HEK293 (cell line): ENCODE measurements around the gene RBBP8.

Experiments
- GLI4 ChIP-seq: fragments of 450-650 bp; formaldehyde crosslinking; IDR thresholded peaks from 2 replicates; pipeline ENCODE4 v1.5.1; 2016; ENCODE audit warnings: missing biosample characterization, missing genetic modification characterization
- KLF16 ChIP-seq: fragments of 450-650 bp; formaldehyde crosslinking; IDR thresholded peaks from 2 replicates; pipeline ENCODE4 v1.5.1; 2017; ENCODE audit warnings: missing biosample characterization, missing genetic modification characterization
- MEIS1 ChIP-seq: sonication (generic); formaldehyde crosslinking; IDR thresholded peaks from 2 replicates; pipeline ENCODE4 v1.8.1; 2022; ENCODE audit warnings: missing genetic modification reagents, mild to moderate bottlenecking, borderline replicate concordance
- RBAK ChIP-seq: fragments of 450-650 bp; formaldehyde crosslinking; IDR thresholded peaks from 2 replicates; pipeline ENCODE4 v1.5.1; 2016; ENCODE audit warnings: missing biosample characterization, missing genetic modification characterization
- SCRT2 ChIP-seq: fragments of 450-650 bp; formaldehyde crosslinking; IDR thresholded peaks from 2 replicates; pipeline ENCODE4 v1.5.1; 2016; ENCODE audit warnings: missing biosample characterization, missing genetic modification characterization
- SP7 ChIP-seq: fragments of 450-650 bp; formaldehyde crosslinking; IDR thresholded peaks from 2 replicates; pipeline ENCODE4 v1.5.1; 2016; ENCODE audit warnings: missing biosample characterization, missing genetic modification characterization
- ZBTB1 ChIP-seq: fragments of 450-650 bp; formaldehyde crosslinking; IDR thresholded peaks from 2 replicates; pipeline ENCODE4 v1.5.1; 2016; ENCODE audit warnings: missing biosample characterization, missing genetic modification characterization
- ZBTB11 ChIP-seq: fragments of 450-650 bp; formaldehyde crosslinking; conservative IDR thresholded peaks from 2 replicates; pipeline ENCODE4 v1.5.1; 2016; ENCODE audit warnings: low read depth, missing biosample characterization, missing genetic modification characterization
- ZBTB7A ChIP-seq: fragments of 450-650 bp; formaldehyde crosslinking; IDR thresholded peaks from 2 replicates; pipeline ENCODE4 v1.5.1; 2016; ENCODE audit warnings: low read depth, missing biosample characterization, missing genetic modification characterization
- ZFP3 ChIP-seq: fragments of 450-650 bp; formaldehyde crosslinking; IDR thresholded peaks from 2 replicates; pipeline ENCODE4 v1.5.1; 2016; ENCODE audit warnings: low read depth, missing biosample characterization, missing genetic modification characterization
- ZNF10 ChIP-seq: fragments of 450-650 bp; formaldehyde crosslinking; IDR thresholded peaks from 2 replicates; pipeline ENCODE4 v1.5.1; 2017; ENCODE audit warnings: missing biosample characterization, missing genetic modification characterization
- ZNF138 ChIP-seq: fragments of 450-650 bp; formaldehyde crosslinking; IDR thresholded peaks from 2 replicates; pipeline ENCODE4 v1.5.1; 2016; ENCODE audit warnings: missing biosample characterization, missing genetic modification characterization, borderline replicate concordance
- ZNF146 ChIP-seq: fragments of 450-650 bp; formaldehyde crosslinking; IDR thresholded peaks from 2 replicates; pipeline ENCODE4 v1.5.1; 2016; ENCODE audit warnings: missing biosample characterization, missing genetic modification characterization
- ZNF214 ChIP-seq: fragments of 450-650 bp; formaldehyde crosslinking; IDR thresholded peaks from 2 replicates; pipeline ENCODE4 v1.5.1; 2017; ENCODE audit warnings: missing biosample characterization, mild to moderate bottlenecking, missing genetic modification characterization, borderline replicate concordance
- ZNF23 ChIP-seq: fragments of 450-650 bp; formaldehyde crosslinking; IDR thresholded peaks from 2 replicates; pipeline ENCODE4 v1.5.1; 2016; ENCODE audit warnings: missing biosample characterization, missing genetic modification characterization, borderline replicate concordance
- ZNF239 ChIP-seq: fragments of 450-650 bp; formaldehyde crosslinking; IDR thresholded peaks from 2 replicates; pipeline ENCODE4 v1.5.1; 2016; ENCODE audit warnings: missing biosample characterization, missing genetic modification characterization
- ZNF311 ChIP-seq: fragments of 450-650 bp; formaldehyde crosslinking; IDR thresholded peaks from 2 replicates; pipeline ENCODE4 v1.5.1; 2017; ENCODE audit warnings: missing biosample characterization, missing genetic modification characterization, borderline replicate concordance
- ZNF362 ChIP-seq: fragments of 450-650 bp; formaldehyde crosslinking; IDR thresholded peaks from 2 replicates; pipeline ENCODE4 v1.5.1; 2016; ENCODE audit warnings: missing biosample characterization, missing genetic modification characterization
- ZNF391 ChIP-seq: fragments of 450-650 bp; formaldehyde crosslinking; IDR thresholded peaks from 2 replicates; pipeline ENCODE4 v1.5.1; 2016; ENCODE audit warnings: low read depth, missing biosample characterization, missing genetic modification characterization, borderline replicate concordance
- ZNF416 ChIP-seq: fragments of 450-650 bp; formaldehyde crosslinking; IDR thresholded peaks from 2 replicates; pipeline ENCODE4 v1.5.1; 2016; ENCODE audit warnings: missing biosample characterization, missing genetic modification characterization
- ZNF571 ChIP-seq: fragments of 450-650 bp; formaldehyde crosslinking; IDR thresholded peaks from 2 replicates; pipeline ENCODE4 v1.5.0; 2017; ENCODE audit warnings: missing biosample characterization, missing genetic modification characterization
- ZNF600 ChIP-seq: fragments of 450-650 bp; formaldehyde crosslinking; IDR thresholded peaks from 2 replicates; pipeline ENCODE4 v1.5.1; 2016; ENCODE audit warnings: missing biosample characterization, missing genetic modification characterization
- ZNF624 ChIP-seq: fragments of 450-650 bp; formaldehyde crosslinking; IDR thresholded peaks from 2 replicates; pipeline ENCODE4 v1.5.1; 2017; ENCODE audit warnings: missing biosample characterization, missing genetic modification characterization
- ZNF670 ChIP-seq: fragments of 450-650 bp; formaldehyde crosslinking; IDR thresholded peaks from 2 replicates; pipeline ENCODE4 v1.5.1; 2016; ENCODE audit warnings: missing biosample characterization, missing genetic modification characterization, low read depth
- ZNF707 ChIP-seq: fragments of 450-650 bp; formaldehyde crosslinking; IDR thresholded peaks from 2 replicates; pipeline ENCODE4 v1.5.1; 2016; ENCODE audit warnings: missing biosample characterization, missing genetic modification characterization
- ZNF791 ChIP-seq: fragments of 450-650 bp; formaldehyde crosslinking; IDR thresholded peaks from 2 replicates; pipeline ENCODE4 v1.5.1; 2016; ENCODE audit warnings: missing biosample characterization, missing genetic modification characterization
- ZSCAN30 ChIP-seq: fragments of 450-650 bp; IDR thresholded peaks from 2 replicates; pipeline ENCODE4 v1.5.1; 2018; ENCODE audit warnings: missing biosample characterization, mild to moderate bottlenecking, missing genetic modification characterization, moderate library complexity
- ZSCAN4 ChIP-seq: fragments of 450-650 bp; formaldehyde crosslinking; IDR thresholded peaks from 2 replicates; pipeline ENCODE4 v1.5.1; 2017; ENCODE audit warnings: missing biosample characterization, missing genetic modification characterization
- TF ChIP-seq, protein P1 (sequence below): fragments of 450-650 bp; IDR thresholded peaks from 2 replicates; pipeline ENCODE4 v1.5.1; 2018; ENCODE audit warnings: missing biosample characterization, mild to moderate bottlenecking, missing genetic modification characterization
- TF ChIP-seq, protein P2 (sequence below): fragments of 450-650 bp; formaldehyde crosslinking; IDR thresholded peaks from 2 replicates; pipeline ENCODE4 v1.5.1; 2016; ENCODE audit warnings: missing biosample characterization, missing genetic modification characterization

Gene RBBP8

DNA sequence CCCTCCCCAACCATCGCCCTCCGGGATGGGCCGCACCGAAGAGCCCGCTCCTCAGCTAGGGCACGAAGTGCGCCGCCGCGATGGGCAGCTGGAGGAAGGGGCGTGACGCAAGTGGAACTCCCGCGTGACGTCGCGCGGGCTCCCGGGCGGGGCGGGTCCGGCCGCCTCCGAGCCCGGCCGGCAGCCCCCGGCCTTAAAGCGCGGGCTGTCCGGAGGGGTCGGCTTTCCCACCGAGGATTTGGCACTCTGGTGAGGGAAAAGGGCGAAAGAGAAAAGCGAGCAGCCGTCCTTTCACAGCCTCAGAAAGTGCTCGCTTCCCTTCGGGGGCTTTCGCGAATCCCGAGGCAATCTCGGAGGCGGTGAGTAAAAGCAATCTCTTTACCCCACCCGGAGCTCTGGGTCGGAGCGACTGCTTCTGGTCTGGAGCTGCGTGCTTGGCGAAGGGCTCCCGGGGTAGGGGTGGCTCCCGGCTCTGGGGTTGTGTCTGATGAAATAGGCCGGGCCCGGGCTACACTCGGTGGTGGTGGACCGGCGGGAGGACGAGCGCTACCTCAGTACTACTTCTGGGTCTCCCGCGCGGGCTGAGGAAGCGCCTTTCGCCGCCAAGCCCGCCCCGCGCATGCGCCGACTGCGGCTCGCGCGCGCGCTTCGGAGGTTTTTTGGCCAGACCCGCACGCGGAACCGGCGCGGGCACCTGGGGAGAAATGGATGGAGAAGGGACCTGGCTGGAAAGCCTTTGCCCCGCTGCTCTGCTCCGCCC is at the start of gene RBBP8 (continued):
- TF ChIP-seq RBAK (tag by site-specific recombination) (no peak), ZNF707 (tag by site-specific recombination) (no peak), ZFP3 (tag by site-specific recombination) (no peak), ZNF23 (tag by site-specific recombination) (no peak), ZNF791 (no peak), ZNF311 (tag by site-specific recombination) (no peak), KLF16 (tag by site-specific recombination) (no peak), ZNF624 (tag by site-specific recombination) (no peak), ZNF416 (tag by site-specific recombination) (no peak), ZNF391 (peak; percentile 12; the same call in 1 of the 2 replicates), ZNF138 (tag by site-specific recombination) (no peak), GLI4 (tag by site-specific recombination) (no peak), ZNF571 (tag by site-specific recombination) (no peak), ZNF362 (no peak), ZNF600 (tag by site-specific recombination) (0 out of 2 replicates have a peak, but pooled peaks have one; percentile 18), ZBTB11 (tag by site-specific recombination) (peak; percentile 69), MEIS1 (no peak), ZNF239 (tag by site-specific recombination) (no peak), ZSCAN30 (tag by site-specific recombination) (peak; percentile 80), ZNF670 (tag by site-specific recombination) (no peak), SCRT2 (tag by site-specific recombination) (no peak), ZNF214 (tag by site-specific recombination) (no peak), ZBTB7A (tag by site-specific recombination) (no peak; the same call in 1 of the 2 replicates), ZNF146 (tag by site-specific recombination) (no peak), ZBTB1 (tag by site-specific recombination) (peak; percentile 86; the same call in 1 of the 2 replicates), ZSCAN4 (no peak), ZNF10 (no peak), SP7 (tag by site-specific recombination) (no peak; the same call in 1 of the 2 replicates)
- TF ChIP-seq, protein P1, sequence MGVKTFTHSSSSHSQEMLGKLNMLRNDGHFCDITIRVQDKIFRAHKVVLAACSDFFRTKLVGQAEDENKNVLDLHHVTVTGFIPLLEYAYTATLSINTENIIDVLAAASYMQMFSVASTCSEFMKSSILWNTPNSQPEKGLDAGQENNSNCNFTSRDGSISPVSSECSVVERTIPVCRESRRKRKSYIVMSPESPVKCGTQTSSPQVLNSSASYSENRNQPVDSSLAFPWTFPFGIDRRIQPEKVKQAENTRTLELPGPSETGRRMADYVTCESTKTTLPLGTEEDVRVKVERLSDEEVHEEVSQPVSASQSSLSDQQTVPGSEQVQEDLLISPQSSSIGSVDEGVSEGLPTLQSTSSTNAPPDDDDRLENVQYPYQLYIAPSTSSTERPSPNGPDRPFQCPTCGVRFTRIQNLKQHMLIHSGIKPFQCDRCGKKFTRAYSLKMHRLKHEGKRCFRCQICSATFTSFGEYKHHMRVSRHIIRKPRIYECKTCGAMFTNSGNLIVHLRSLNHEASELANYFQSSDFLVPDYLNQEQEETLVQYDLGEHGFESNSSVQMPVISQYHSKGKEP (tag by site-specific recombination): no peak
- TF ChIP-seq, protein P2, sequence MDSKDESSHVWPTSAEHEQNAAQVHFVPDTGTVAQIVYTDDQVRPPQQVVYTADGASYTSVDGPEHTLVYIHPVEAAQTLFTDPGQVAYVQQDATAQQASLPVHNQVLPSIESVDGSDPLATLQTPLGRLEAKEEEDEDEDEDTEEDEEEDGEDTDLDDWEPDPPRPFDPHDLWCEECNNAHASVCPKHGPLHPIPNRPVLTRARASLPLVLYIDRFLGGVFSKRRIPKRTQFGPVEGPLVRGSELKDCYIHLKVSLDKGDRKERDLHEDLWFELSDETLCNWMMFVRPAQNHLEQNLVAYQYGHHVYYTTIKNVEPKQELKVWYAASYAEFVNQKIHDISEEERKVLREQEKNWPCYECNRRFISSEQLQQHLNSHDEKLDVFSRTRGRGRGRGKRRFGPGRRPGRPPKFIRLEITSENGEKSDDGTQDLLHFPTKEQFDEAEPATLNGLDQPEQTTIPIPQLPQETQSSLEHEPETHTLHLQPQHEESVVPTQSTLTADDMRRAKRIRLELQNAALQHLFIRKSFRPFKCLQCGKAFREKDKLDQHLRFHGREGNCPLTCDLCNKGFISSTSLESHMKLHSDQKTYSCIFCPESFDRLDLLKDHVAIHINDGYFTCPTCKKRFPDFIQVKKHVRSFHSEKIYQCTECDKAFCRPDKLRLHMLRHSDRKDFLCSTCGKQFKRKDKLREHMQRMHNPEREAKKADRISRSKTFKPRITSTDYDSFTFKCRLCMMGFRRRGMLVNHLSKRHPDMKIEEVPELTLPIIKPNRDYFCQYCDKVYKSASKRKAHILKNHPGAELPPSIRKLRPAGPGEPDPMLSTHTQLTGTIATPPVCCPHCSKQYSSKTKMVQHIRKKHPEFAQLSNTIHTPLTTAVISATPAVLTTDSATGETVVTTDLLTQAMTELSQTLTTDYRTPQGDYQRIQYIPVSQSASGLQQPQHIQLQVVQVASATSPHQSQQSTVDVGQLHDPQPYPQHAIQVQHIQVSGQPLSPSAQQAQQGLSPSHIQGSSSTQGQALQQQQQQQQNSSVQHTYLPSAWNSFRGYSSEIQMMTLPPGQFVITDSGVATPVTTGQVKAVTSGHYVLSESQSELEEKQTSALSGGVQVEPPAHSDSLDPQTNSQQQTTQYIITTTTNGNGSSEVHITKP (tag by site-specific recombination): peak; percentile 43
